Stimulated activated CD8-positive, alpha-beta memory T cell treated with anti-CD3 and anti-CD28 coated beads, Interleukin-4, amount 100 ng/mL, for 48 hours (primary cell): Measurements from ENCODE around the gene GALNT6.

Source experiments
- DNase-seq: peaks from one replicate; pipeline ENCODE4 v3.0.0-alpha.2; 2020

The GALNT6 gene

DNA sequence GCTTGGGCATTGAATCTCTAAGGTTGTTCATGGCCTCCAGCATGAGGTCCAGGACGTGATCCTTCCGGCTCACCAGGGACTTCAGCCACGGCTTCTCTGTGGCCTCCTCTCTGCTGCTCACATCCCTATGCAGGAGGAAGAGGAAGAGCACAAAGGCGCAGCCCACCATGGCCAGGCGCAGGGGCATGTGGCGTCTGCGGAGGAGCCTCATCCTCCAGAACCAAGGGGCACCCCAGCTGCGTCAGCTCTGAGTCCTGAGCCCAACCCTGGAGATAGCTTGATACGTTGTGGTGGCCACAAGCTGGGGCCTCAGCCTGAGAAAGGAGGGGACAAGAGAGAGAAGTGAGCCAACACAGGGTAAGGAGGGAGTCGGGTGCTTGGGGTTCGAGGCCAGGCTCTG lies 11.6 kb downstream of the GALNT6 start:
- no peak for DNase-seq

- no peak for DNase-seq
These were observed 12.5 kb downstream of the GALNT6 start for GRCh38 chr12:51378749-51379148.

DNA sequence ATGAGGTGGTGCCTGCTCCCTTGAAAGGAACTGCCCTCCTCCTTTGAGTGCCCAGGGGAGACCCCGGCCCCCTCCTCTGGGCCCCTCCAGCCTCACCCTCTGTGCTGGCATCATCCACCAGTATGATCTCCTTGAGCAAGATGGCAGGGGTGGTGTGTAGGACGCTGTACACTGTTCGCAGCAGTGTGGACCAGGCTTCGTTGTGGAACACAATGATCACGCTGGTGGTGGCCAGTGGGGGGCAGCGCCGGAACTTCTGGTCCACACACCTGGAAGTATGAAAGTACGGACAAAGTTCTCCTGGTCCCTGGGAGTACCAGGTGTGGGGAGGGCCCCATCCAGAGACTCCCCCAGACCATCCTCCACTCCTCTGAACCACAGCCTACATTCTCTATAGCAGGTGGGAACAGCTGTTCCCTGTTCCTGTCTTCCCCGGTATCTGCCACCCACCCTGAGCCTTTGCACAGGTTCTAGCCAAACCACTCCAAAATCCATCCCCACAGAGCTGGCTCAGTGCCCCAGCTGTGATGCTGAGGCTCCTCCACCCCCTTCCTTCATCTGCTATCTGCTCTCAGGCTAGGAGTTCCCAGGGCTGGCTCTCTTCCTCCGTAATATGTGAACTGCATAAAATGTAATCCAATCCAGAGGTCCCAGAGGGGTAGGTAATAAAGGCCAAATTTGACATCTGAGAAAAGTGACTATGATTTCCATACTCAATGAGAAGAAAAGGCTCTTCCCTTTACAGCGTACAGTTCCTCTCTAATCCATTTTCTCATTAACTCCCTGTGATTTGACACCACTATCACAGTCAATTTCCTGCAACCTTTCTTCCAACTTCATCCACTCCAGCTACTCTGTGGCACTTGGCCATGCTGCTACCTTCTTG lies 13.9 kb downstream of the GALNT6 start:
- DNase-seq: no peak

DNA sequence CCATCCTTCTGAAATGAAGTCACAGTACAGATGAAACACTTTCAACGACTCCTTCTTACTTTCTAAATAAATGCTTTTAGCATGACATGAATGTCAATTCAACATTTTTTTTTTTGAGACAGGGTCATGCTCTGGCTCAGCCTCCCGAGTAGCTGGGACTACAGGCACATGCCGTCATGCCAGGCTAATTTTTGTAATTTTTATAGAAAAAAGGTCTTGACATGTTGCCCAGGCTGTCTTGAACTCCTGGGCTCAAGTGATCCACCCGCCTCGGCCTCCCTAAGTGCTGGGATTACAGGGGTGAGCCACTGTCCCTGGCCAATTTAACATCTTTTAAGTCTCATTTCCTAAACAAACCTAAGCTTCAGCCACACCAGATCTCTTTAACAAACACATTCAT lies 16.4 kb downstream of the GALNT6 start:
- no peak for DNase-seq

- no peak for DNase-seq
These were observed 16.8 kb downstream of the GALNT6 start for GRCh38 chr12:51374361-51374760.

DNA sequence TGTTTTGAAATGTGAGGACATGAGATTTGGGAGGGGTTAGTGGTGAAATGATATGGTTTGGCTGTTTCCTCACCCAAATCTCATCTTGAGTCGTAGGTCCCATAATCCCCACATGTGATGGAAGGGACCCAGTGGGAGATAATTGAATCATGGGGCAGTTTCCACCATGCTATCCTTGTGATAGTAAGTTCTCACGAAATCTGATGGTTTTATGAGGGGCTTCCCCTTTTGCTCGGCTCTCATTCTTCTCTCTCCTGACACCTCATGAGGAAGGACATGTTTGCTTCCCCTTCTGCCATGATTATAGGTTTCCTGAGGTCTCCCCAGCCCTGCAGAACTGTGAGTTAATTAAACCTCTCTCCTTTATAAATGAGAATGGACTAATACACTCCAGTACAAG lies 18.0 kb downstream of the GALNT6 start:
- no peak for DNase-seq

DNA sequence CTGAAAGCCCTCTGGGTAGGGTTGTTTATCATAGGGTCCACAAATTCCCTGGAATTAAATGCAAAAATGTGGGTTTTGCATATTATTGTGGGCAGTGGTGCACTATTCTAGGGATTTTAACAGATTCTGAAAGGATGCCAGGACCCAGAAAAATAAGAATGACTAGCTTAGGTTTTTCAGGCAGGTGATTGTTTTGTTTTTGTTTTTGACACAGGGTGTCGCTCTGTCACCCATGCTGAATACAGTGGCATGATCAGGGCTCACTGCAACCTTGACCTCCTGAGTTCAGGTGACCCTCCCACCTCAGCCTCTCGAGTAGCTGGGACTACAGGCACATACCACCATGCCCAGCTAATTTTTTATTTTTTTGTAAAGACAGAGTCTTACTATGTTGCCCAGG lies 19.2 kb downstream of the GALNT6 start:
- no peak for DNase-seq

DNA sequence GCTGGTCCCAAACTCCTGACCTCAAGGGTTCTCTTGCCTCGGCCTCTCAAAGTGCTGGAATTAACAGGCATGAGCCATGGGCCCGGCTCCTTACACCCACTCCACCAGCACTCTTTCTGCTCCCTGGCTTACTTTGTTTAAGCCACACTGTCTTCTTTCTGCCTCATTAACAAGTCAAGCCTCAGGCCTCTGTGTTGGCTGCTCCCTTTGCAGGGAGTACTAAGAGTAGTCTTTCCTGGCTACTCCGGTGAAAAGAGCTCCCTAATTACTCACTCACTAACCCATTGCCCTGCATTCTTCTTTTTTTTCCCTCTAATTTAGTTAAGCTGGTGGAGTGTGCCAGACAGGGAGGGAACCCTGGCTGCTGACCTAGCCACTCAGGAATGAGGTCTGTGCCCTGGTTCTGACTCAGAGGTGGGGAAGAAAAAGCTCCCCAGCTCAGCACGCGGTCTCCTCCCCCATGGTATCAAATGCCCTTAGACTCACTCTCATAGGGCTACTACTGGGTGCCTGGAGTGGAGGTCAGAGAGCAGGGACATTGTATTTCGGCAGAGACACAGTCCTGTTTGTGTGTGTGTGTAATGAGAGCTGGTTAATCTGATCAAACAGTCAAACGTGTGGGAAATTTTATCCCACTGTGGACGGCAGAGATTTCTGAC lies 19.8 kb downstream of the GALNT6 start:
- no peak for DNase-seq

GRCh38 chr12:51370667-51371066 lies 20.5 kb downstream of the GALNT6 start:
- DNase-seq: no peak

DNA sequence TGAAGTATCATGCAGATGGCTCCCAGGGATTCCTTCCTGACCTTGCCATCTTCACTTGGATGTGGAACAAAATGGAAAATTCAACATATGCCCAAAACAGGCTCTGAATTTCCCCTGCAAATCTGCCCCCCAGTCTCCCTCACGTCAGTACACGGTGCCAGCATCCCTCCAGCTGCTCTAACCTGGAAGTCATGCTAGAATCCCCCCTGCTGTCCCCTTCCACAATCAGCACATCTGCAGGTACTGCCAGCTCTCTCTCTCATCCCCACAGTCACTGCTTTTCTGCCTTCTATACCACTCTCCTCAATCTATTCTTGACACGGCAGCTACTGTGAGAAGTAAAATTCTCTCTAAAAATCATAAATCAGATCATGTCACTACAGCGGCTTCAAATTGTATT lies 21.6 kb downstream of the GALNT6 start:
- DNase-seq: no peak

DNA sequence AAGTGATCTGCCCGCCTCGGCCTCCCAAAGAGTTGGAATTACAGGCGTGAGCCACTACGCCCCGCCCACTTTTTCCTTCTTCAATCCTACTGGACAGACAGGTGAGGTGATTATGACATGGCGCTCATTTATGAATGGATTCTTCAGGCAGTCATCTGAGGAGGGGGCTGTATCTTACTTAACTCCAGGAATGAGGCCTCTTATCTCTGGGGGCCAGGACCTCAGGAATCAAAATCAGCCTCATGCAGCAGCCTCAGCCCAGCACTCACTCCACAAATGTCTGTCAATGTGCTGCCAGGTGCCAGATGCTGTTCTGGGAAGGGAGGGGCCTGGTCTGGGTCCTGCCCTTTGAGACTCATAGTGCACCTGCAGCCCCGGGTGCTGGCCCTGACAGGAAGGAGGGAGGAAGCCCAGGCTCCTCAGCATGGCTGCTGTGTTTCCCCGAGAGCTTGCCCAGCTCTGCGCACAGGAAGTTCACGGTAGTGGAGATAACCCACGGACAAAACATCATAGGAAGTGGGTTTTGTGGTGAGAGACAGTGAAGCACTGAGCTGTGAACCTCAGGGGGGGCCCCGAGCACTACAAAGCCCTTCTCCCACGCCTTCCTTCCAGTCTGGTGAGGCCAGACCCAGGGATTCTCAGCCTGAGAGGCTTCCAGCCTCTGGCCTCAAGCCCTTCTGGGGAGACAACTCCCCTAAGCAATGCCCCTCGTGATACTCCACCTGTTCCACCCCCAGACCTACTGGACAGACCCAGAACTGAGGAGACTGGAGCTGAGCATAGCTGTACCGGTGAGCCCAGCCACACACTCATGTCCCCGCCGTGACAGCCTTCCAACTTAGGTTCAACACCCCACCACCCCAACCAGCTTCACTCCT lies 22.3 kb downstream of the GALNT6 start:
- DNase-seq: peak; percentile 85

DNA sequence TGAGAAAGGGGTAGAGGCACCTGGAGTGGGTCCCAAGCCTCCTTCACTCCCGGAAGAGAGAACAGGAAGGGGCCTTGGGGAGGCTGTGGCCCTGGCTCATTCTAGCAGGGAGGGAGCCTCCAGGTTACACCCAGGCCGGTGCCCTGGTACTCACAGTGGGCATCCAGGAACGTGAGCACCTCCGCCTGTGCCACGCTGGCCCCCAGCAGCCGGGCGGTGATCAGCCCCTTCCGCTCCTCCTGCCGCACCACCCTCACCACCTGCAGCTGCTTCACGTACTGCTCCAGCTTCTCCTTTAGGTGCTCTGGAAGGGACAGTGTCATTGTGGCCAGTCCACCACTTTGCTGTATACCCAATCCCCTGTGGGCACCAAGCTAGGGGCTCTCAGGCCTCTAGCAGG lies 25.9 kb downstream of the GALNT6 start:
- DNase-seq: no peak

DNA sequence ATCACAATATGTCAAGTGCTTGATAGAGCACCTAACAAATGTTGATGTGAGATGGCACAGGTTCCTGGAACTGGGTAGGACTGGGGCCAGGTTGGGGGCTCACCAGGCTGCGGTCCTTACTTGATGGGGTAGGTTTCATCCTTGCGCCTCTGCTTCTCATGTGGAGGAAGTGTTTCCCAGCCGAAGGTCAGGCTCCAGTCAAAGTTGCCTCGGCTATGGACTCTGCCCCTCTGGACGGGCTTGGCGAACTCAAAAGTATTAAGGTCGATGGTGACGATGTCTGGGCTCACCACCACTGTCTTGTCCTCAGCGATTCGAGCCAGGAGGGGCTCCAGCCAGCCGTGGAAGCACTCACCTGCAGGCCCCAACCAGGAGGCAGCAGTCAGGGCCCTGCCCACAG lies 27.2 kb downstream of the GALNT6 start:
- no peak for DNase-seq

DNA sequence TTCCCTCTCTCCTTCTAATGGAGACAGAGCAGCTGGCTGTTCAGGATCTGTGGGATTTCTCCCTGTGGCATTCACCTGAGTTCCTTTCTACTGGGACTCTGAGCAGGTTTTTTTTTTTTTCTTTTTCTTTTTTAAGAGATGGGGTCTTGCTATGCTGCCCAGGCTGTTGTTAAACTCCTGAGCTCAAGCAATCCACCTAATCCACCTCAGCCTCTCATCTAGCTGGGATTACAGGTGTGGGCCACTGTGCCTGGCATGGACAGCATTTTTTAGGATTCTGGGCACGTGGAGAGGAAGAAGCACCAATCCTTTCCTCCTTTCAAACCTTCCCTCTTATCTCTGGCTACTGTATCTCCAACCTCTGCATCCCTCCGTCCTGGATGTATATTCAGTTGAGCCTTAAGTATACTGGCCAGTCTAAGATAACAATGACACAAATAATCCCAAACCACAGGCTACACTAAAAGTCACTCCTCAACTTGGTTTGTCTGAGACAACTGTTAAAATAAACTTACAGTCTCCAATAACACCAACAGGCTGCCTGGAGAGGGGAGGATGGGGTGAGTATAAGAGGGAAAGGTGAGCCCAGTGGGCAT lies 28.4 kb downstream of the GALNT6 start:
- no peak for DNase-seq

DNA sequence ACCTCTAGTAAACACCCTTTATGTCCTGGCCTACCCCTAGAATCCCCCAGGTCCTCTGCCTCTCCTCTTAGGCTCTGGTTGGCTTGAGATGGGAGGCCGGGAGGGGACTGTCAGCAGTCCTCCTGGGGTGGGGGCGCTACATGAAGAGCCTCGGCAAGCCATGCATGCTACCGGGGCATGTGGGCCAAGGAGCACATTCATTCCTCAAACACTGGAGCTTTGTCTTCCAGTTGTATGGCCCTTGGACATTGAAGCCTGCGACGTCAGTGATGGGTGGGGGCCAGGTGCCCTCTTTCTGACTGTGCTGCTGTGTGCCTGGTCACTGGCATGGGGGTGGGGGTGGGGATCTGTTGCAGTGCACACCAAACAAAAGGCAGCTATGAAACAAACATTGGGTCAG lies 28.9 kb downstream of the GALNT6 start:
- DNase-seq: no peak

DNA sequence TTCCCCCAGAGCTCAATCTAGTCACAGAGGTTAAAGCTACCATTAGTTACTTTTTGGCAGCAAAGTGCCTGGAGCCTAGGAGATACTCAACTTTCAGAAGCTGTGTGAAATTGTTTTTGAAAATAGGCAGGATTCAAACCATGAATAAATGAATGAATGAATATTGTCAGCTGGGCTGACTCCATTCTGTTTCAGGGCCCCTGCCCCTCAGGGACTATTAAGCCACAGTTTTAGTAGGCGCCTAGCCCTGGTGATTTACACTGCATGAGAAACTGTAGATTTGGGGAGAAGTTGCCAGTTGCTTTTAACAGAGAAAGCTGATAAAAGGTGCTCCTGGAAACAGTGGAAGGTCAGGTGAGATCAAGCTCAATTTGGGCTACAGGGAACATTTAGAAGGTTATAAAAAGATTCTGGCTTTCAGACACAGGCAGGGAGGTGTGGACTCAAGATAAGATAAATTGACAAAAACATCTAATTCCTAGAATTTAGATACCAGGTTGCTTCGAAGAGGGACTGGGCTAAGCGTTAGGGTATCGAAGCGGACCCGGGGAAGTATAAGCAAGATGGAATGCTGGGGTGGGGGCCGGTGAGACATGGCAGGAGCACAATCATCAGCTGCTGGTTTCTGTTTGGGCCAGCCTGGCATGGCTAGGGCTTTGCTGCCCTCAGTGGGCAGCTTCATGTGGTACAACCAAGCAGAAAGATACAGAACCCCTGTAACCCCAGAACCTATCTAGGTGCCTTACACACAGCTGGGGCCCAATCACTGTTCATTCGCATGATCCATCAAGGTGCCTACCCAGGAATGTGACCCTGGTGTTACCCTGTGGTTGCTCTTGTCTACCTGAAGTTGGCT lies 29.8 kb downstream of the GALNT6 start:
- no peak for DNase-seq

- no peak for DNase-seq
These were observed 30.9 kb downstream of the GALNT6 start for GRCh38 chr12:51360315-51360714.

GRCh38 chr12:51359851-51360250 lies 31.4 kb downstream of the GALNT6 start:
- no peak for DNase-seq

DNA sequence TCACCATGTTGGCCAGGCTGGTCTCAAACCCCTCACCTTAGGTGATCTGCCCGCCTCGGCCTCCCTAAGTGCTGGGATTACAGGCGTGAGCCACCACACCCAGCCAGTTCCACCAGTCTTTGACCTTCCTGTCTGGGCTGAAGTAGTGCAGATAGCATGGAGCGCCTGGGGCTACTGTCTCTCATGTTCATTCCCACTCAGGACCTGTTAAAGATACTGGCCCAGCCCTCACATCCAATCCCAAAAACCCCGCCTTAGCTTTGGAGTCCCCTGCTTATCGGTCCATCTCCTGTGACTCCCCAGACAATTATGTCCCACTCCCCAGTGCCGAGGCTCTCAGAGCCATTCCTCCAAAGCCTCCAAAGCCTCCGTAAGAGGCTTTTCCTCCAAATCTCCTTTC lies 32.7 kb downstream of the GALNT6 start:
- DNase-seq: no peak

- DNase-seq: no peak
These were observed 33.7 kb downstream of the GALNT6 start for GRCh38 chr12:51357374-51358047.

GRCh38 chr12:51351913-51352532 lies 39.2 kb downstream of the GALNT6 start:
- peak; percentile 56 for DNase-seq
